GM19351 (cell line): ENCODE data around the gene TBATA.

Experiments used
- ATAC-seq: cut with Tn5 transposase; IDR thresholded peaks from one replicate; pipeline ENCODE4 v1.9.1; 2021; ENCODE audit warnings: mild to moderate bottlenecking, moderate library complexity; ENCODE audit not compliant: unreplicated experiment

TBATA gene

DNA sequence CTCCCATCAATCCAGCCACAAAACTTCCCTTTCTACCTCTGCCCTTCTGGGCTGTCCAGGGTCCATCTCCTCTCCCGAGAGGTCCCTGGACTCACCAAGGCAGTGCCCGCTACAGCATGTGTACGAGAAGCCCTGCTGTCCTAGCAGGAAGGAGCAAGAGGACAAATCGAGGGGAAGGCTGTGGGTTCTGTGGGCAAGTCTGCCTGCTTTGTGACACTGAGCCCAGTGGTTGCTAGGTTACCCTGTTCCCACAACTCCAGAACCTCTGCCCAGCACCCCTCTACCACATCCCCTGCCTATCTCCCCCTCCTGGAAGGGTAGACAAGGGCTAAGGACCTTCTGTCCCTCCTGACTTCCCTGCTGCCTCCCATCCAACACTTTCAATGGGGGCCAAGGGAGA lies at the start of gene TBATA:
Gene TBATA, minus strand, starts transcription at position 188 of the 400 bp plus-strand sequence. CDS start 1,998 bp downstream, outside the sequence.
- ATAC-seq: no peak

DNA sequence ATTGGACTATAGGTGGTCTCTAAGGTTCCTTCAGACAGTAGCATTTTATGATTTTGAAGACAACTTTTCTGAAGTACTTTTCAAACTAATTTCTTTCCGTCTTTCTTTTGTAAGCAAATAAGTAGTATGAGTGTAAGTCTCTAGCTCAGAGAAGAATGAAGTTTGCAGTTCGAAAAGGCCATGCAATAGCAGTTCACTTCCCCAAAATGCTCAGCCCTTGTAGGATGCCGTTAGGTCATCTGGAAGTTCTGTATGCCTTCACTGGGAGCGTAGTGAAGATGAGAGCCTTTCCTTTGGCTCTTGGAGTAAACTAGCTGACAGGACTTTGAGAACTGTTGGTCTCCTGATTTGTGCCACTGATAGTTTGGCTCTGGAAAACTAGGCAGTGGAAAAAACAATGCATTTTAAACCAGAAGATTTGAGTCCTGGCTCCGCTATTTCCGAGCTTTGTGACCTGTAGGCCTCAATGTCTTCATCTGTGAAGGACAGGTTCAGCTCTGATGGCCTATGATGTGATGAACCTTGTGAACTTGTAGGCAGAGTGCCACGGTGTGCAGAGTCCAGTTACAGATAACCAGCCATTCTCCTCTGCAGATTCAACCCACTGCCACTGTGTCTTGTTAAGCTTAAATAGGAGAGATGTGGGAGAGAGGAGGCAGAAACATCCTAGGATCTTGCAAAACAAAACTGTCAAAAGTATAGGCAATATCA lies 49.4 kb upstream of the TBATA start:
- ATAC-seq: no peak

DNA sequence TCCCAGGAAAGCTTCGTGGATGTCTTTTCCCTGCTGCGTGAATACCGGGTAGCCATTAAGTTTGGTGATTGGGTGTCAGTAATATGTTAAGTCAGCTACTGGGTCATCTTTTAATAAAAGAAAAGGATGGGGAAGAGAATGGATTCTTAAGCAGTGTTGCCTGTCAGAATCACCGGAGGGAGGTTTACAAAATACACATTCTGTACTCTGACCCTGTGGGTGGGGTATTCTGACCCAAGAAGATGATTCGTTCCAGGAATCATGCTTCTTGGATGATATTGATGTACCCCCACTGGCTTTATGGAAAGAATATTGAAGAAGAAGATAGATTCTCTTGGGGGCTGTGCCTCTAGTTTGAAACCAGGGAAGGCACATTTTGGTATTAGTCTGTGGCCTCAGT lies 48.8 kb upstream of the TBATA start:
- no peak for ATAC-seq

GRCh38 chr10:70833601-70834000 lies 48.4 kb upstream of the TBATA start:
- no peak for ATAC-seq

DNA sequence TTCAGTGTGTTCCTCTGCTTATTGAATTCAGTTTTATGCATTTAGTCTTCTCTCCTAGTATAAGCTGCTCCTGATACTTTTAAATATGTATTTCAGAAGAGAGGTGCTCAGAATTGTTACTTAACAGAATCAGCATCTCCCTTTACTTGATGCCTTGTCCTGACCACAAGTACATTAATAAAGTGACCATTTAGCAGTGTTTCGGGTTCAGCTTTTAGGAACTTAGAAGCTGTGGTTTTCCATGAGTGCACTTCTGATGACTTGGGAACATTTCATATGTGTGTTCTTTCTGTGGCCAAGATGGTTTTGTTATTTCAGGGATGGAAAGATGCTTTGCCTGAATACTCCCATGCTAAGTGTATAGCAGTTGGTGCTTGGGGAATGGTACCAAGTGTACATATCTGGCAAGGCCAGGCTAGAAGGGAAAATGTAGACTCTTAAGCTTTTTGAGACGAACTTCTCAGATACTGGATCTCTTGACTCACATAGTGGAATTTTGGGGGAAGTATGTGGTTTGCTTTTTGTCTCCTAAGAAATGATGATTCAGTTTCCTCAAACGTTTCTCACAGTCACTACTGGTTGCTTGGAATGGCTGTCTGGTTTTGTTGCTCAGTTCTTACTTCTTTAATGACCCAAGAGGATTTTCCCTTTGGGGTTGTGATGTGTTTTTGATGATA lies 47.8 kb upstream of the TBATA start:
- ATAC-seq: no peak

- no peak for ATAC-seq
Measured at GRCh38 chr10:70832221-70832620, 47.0 kb upstream of the TBATA start.

DNA sequence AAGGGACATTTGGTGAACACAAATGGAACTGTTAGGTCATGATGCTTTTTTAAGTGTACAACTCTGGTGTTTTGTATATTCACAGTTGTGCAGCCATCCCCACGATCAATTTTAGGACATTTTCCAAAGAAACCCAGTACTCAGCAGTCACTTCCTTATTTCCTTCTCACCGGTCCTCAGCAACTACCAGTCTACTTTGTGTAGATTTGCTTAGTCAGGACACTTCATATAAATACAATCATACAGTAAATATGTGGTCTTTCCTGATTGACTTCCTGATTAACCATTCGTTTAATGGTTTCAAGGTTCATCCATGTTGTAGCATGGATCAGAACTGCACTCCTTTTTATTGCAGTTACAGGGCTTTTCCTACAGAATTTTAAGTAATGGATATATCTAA lies 45.0 kb upstream of the TBATA start:
- no peak for ATAC-seq

- no peak for ATAC-seq
Measured at GRCh38 chr10:70829543-70829942, 44.4 kb upstream of the TBATA start.

- ATAC-seq: no peak
Measured at GRCh38 chr10:70828923-70829322, 43.7 kb upstream of the TBATA start.

DNA sequence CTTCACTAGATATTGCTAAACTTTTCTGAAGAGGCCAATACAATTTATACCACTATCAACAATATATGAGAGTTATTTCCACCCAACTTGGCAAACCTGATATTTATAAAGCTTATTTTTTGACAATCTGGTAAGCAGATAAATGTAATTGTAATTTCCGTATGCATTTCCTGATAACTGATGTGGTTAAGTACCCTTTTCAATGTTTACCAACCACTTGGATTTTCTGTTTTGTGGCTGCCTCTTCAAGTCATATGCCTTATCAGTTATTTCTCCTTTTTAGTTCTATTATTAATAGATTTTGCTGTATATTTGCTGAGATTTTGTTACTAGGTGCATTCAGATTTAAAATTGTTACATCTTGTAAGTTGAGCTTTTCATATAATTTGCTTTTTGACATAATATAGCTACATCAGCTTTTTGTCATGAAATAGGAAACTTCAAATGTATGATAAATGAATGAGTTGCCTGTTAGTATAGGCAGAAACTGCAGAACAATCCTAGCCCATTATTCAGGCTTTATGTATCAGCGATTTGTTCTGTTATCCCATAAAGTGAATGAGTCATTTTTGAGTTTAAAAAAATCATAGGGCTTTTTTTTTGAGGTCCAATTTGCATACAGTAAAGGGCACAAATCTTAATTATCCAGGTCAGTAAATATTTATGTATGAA lies 42.0 kb upstream of the TBATA start:
- ATAC-seq: no peak

GRCh38 chr10:70822076-70822820 lies 37.1 kb upstream of the TBATA start:
- no peak for ATAC-seq

DNA sequence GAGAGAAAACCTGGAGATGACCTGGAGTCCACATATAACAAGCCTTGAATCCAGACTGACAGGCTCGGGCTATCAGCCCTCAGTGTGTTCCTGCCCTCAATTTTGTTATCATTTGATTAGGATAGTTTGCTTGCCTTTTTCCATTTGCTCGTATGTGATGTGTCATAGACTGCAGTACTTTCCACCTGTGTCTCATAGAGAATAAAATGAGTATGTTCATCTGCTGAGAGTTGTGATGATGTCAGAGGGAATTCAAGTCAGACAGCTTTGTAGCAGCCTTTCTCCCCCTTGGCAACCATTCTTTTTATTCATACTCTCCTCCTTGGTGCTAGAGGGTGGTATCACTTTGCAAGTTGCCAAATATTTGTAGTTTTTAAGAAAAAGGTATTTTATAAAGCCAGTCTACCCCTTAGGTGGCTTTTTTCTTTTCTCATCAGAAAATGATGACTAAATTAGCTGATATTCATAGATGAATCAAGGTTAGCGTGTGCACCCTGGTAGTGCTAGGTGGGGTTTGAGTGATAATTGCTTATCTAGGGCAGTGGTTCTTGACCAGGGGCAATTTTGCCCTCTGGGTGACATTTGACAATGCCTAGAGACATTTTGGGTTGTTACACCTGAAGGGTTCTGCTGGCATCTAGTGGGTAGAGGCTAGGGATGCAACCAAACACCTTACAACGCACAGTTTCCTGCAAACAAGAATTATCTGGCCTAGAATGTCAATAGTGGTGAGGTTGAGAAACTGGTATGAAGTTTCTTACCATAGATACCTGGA lies 36.0 kb upstream of the TBATA start:
- ATAC-seq: no peak

GRCh38 chr10:70816220-70816894 lies 31.2 kb upstream of the TBATA start:
- ATAC-seq: peak; percentile 39

DNA sequence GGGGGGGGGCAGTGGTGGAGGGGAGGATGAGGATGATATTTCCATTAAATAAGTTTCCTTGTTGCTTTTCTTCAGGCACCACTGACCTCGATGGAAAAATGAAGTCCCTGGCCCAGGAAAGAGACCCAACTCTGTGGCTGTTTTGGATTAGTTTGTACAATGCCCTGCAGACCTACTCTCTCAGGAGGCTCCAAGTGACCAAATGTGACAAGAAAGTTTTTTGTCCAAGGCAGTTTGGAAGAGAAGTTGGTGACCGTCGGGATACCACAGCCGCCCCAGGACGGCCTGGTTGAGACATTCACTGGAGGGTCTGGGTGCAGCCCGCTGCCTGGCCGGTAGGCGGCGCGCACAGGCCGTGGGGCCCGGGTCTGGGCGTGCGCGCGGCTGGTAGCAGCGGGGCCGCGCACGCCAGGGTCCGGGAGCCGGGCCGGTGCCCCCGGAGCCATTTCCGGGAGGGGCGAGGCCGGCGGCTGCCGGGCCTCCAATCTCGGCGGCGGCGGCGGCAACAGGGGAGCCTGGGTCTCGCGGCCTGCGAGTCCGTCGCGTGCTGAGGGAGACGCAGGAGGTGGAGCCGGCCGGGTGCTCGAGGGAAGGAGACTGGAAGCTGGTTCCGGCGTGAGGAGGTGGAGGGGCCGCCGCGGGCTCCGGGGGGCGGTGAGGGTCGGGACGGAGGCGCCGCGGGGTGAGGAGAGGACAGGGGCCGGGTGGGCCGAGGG lies 30.5 kb upstream of the TBATA start, which contains the start of gene SGPL1:
Gene SGPL1, plus strand, starts transcription at position 445 of the 716 bp plus-strand sequence. CDS start 906 bp downstream, outside the sequence.
- ATAC-seq: peak; percentile 86

DNA sequence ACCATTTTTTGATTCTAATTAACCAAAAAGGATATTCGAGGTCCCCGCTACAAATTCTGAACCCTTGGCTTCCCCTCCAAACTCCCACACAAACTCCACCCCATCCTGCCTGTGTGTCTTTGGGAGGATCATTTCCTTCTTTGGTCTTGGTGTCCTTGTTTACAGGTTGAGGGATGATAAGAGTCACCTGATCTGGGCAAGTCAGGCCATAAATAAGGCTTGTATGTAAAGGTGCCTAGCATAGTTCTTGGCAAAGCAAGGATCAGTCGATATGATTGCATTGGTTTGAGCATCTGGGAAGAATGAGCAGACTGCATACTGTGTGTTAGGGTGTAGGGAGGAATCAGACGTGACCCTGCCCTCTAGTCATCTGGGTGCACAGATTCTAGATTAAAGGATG lies 28.9 kb upstream of the TBATA start:
- ATAC-seq: no peak

GRCh38 chr10:70812814-70813213 lies 27.6 kb upstream of the TBATA start:
- no peak for ATAC-seq

DNA sequence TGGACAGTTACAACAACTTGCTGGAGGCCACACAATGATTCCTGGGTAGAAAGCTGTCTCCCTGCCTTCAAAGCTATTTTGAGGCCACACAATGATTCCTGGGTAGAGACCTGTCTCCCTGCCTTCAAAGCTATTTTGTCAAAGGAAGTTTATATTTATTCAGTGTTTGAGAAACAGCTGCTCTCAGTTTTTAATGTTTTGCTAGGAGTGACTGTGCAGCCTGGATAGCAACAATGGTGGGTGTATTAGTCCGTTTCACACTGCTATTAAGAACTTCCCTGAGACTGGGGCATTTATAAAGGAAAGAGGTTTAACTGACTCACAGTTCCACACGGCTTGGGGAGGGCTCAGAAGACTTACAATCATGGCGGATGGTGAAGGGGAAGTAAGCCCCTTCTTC lies 26.7 kb upstream of the TBATA start:
- ATAC-seq: no peak

DNA sequence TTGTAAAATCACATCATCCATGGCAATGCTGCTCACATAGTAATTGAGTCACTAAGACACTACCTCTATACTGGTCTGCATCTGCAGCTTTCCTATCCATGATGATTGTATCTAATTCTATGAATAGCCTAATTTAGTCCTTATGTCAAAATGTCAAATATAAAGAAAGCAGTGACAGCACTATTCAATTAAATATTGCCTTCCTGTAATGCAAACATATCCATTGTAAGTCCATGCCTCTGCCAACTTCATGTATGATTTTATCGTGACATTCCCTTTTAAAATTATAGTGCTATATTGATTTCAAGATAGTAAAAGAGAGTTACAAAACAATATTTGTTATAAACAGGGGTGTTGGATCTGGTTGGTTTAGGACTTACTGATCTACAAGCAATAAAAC lies 25.8 kb upstream of the TBATA start:
- no peak for ATAC-seq

DNA sequence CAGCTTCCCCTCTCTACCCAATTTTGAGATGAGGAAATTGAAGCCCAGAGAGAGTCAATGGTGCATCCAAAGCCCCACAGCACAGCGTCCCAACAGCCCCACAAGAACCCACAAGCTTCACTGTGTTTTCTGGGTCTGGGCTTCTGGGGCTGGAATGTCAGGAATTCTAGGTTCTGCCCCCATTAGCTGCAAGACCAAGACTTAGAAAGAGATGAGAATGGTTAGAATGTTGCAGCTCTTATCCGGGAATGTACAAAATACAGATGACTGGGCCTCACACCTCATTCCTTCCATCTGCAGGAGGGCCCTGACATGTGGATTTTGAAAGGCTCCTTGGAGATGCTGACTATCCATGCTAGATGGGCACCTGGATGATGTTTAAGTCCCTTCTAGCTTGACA lies 24.5 kb upstream of the TBATA start:
- ATAC-seq: no peak
